Measurements from ENCODE around the gene SELP.
"Not testable (repeated sequence)": the region's sequence is repeated elsewhere in the genome, so short reads cannot be mapped to it uniquely, and the experiment has no call there.

Gene SELP
- total RNA-seq: 0.36 to 26.1 (median 2.4) reads per million in 9 experiments

DNA sequence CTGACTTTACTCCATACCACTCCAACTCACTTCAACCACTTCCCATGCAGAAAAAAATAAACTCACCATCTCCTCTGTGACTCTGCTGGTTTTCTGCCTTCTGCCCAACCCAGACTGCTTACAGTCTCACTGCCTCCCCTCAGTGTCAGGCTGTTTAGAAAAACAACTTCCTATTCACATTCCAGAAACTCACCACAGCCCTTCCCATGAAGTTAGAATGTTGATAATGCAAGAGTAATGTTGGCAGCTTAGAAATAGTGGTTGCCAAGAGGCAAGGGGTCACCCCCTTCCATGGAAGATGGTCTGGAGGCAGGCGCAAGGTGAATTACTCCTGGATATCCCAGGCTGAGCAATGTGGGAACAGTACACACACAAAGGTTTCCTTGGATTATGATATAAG lies at the start of gene SELP:
TSS of gene SELP (minus strand) at position 119 of the 400 bp plus-strand sequence. CDS start at position 69, 50 bp downstream.
- H3K4me3 Mint-ChIP-seq: no peak within 1 kb of the TSS
- ATAC-seq (replicated peaks): no peak
- DNase-seq: no peak
- H3K9me3 Mint-ChIP-seq: peaks cover 5 to 13% of the 10 kb centered on the region in 2 donors
- no peaks in the 10 kb centered on the region for H3K36me3 Mint-ChIP-seq (ENCODE audit: insufficient read depth)
- peaks cover 7 to 10% of the 10 kb centered on the region in 2 donors for H3K4me1 Mint-ChIP-seq (ENCODE audit: low read depth in 2 of 2)
- H3K27me3 Mint-ChIP-seq: peaks cover 4 to 14% of the 10 kb centered on the region in 2 donors
- H3K27ac Mint-ChIP-seq: peak within 1 kb of the TSS in 1 of 2 donors; percentile 19

DNA sequence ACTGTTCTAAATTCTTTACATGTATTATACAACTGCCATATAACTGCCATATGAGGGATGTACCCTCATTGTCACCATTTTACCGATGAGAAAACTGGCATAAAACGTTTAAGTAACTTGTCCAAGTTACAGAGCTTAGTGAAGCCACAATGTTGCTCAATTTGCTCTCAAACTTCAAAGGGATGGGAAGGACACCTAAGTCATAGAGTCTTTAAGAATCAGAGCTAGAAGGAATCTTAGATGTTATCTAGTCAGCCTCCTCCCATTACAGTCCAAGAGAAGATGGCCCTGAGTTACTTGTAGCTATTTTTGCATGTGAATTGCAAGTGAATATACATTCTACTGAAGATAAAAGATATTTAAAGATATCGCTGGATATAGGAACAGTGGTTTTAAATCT lies 49.8 kb upstream of the SELP start:
- Mint-ChIP-seq H3K9me3 (no peaks in the 10 kb centered on the region), H3K27ac (no peak overlapping the region), H3K4me1 (ENCODE audit: low read depth in 2 of 2) (peaks cover 25 to 30% of the 10 kb centered on the region in 2 donors), H3K4me3 (no peak overlapping the region), H3K36me3 (ENCODE audit: insufficient read depth) (no peaks in the 10 kb centered on the region), H3K27me3 (no peaks in the 10 kb centered on the region)
- ATAC-seq (replicated peaks): no peak
- no peak for DNase-seq

DNA sequence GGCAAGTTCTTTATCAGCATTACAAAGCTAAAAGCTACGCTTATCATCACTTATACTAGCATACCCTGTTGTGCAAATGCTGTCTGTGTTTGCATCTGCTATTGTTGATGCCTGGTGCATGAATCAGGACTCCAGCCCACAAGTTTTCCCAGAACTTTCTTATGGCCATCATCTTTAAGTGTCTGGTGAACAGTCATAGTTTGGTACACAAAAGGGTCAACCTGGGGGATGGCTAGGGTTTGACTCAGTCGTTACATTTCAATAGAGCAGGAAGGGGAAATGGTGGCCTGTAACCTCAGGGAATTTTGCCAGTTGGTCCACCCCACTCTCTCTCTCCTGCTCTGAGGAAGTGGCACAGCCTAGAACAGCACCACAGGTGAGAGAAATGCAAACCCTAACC lies 46.1 kb upstream of the SELP start:
- H3K27ac Mint-ChIP-seq: peak overlapping the region; percentile 10 to 31
- H3K4me3 Mint-ChIP-seq: peak overlapping the region in 1 of 2 donors; percentile 38
- DNase-seq (no peak), ATAC-seq (replicated peaks) (peak; percentile 36)
- H3K27me3 Mint-ChIP-seq: no peaks in the 10 kb centered on the region
- H3K4me1 Mint-ChIP-seq (ENCODE audit: low read depth in 2 of 2): peaks cover 21 to 22% of the 10 kb centered on the region in 2 donors
- H3K36me3 Mint-ChIP-seq (ENCODE audit: insufficient read depth): no peaks in the 10 kb centered on the region
- no peaks in the 10 kb centered on the region for H3K9me3 Mint-ChIP-seq

DNA sequence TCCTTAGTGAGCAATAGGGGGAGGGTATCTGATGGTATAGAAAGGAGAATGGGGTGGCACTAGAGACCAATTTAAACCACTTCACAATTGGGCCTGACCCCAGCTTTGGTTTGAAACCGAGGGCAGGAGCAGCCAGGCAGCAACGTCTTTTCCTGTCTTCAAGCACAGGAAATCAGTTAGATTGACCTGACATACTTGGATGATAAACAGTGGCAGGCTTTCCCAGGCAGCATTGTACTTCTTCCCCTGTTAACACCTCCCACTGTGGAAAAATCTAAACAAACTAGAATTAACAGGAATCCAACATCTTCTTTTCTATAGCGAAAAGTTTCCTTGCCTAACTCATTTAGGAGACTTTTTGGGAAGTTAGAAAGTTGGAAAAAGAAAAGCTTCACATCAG lies 40.9 kb upstream of the SELP start:
- H3K27ac Mint-ChIP-seq: no peak overlapping the region
- peaks cover 28 to 39% of the 10 kb centered on the region in 2 donors for H3K4me1 Mint-ChIP-seq (ENCODE audit: low read depth in 2 of 2)
- H3K9me3 Mint-ChIP-seq: no peaks in the 10 kb centered on the region
- H3K36me3 Mint-ChIP-seq (ENCODE audit: insufficient read depth): no peaks in the 10 kb centered on the region
- no peak for DNase-seq
- ATAC-seq (replicated peaks): no peak
- H3K27me3 Mint-ChIP-seq: no peaks in the 10 kb centered on the region
- no peak overlapping the region for H3K4me3 Mint-ChIP-seq

DNA sequence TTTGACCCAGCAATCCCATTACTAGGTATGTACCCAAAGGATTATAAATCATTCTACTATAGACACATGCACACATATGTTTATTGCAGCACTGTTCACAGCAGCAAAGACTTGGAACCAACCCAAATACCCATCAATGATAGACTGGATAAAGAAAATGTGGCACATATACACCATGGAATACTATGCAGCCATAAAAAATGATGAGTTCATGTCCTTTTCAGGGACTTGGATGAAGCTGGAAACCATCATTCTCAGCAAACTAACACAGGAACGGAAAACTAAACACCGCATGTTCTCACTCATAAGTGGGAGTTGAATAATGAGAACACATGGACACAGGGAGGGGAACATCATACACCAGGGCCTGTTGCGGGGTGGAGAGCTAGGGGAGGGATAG lies 40.3 kb upstream of the SELP start:
- DNase-seq; H3K36me3 Mint-ChIP-seq (ENCODE audit: insufficient read depth); H3K9me3 Mint-ChIP-seq; H3K4me3 Mint-ChIP-seq; ATAC-seq (replicated peaks); H3K27me3 Mint-ChIP-seq; H3K27ac Mint-ChIP-seq: not testable (repeated sequence)
- H3K4me1 Mint-ChIP-seq (ENCODE audit: low read depth in 2 of 2): peaks cover 23 to 34% of the 10 kb centered on the region in 2 donors

DNA sequence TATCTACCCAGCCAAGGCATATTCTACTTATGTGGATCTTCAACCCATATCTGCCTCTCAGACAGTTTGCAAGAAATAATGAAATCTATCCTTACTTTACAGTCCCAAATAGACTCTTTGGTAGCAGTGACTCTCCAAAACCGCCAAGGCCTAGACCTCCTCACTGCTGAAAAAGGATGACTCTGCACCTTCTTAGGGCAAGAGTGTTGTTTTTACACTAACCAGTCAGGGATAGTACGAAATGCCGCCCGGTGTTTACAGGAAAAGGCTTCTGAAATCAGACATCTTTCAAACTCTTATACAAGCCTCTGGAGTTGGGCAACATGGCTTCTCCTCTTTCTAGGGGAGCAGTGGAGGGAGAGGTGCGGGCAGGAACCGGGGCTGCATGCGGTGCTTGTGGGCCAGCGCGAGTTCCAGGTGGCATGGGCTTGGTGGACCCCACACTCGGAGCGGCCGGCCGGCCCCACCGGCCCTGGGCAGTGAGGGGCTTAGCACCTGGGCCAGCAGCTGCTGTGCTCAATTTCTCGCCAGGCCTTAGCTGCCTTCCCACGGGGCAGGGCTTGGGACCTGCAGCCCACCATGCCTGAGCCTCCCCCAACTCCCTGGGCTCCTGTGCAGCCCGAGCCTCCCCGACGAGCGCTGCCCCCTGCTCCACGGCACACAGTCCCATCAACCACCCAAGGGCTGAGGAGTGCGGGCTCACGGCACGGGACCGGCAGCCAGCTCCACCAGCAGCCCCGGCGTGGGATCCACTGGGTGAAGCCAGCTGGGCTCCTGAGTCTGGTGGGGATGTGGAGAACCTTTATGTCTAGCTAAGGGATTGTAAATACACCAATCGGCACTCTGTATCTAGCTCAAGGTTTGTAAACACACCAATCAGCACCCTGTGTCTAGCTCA lies 38.0 kb upstream of the SELP start:
- H3K36me3 Mint-ChIP-seq (ENCODE audit: insufficient read depth); ATAC-seq (replicated peaks); H3K9me3 Mint-ChIP-seq; DNase-seq; H3K27me3 Mint-ChIP-seq: not testable (repeated sequence)
- peaks cover 23 to 34% of the 10 kb centered on the region in 2 donors for H3K4me1 Mint-ChIP-seq (ENCODE audit: low read depth in 2 of 2)
- H3K27ac Mint-ChIP-seq: peak overlapping the region; percentile 73 to 85
- peak overlapping the region; percentile 39 to 68 for H3K4me3 Mint-ChIP-seq

DNA sequence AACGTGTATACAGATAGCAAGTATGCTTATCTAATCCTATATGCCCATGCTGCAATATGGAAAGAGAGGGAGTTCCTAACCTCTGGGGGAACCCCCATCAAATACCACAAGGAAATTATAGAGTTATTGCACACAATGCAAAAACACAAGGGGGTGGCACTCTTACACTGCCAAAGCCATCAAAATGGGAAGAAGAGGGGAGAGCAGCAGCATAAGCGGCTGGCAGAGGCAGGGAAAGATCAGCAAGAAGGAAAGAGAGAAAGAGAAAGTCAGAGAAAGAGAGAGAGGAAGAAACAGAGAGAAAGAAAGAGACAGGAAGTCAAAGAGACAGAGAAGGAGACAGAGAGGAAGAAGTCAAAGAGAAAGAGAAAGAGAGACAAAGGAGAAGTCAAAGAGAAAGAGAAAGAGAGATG lies 37.3 kb upstream of the SELP start:
- Mint-ChIP-seq H3K27ac (peak overlapping the region; percentile 73 to 85), H3K4me1 (ENCODE audit: low read depth in 2 of 2) (peaks cover 25 to 38% of the 10 kb centered on the region in 2 donors), H3K4me3 (peak overlapping the region; percentile 39 to 68)
- not testable (repeated sequence) for ATAC-seq (replicated peaks); H3K36me3 Mint-ChIP-seq (ENCODE audit: insufficient read depth); H3K27me3 Mint-ChIP-seq; DNase-seq; H3K9me3 Mint-ChIP-seq

DNA sequence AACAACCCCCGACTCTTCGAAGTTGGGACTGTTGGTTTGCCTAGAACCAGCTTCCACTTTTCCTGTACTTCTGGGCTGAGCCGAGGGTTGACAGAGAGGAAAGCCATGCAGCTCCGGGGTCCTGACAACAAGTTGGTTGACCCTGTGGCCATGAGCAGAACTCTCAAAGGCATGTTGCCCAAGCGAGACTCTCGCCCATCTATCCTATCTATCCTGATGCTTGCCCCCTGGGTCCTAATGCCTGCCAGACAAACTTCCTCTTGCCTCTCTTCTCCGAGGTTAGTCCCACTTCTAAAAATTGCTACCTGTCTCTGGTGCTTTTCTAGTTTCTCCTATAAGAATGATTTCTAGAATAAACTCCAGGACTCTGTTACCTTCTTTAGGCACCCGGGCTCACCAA lies 32.8 kb upstream of the SELP start:
- H3K36me3 Mint-ChIP-seq (ENCODE audit: insufficient read depth); DNase-seq; H3K27ac Mint-ChIP-seq; H3K9me3 Mint-ChIP-seq; H3K27me3 Mint-ChIP-seq; ATAC-seq (replicated peaks): not testable (repeated sequence)
- peaks cover 42 to 55% of the 10 kb centered on the region in 2 donors for H3K4me1 Mint-ChIP-seq (ENCODE audit: low read depth in 2 of 2)
- peak overlapping the region in 1 of 2 donors; percentile 55 for H3K4me3 Mint-ChIP-seq

- not testable (repeated sequence) for H3K4me3 Mint-ChIP-seq; H3K36me3 Mint-ChIP-seq (ENCODE audit: insufficient read depth); ATAC-seq (replicated peaks); H3K27me3 Mint-ChIP-seq; H3K9me3 Mint-ChIP-seq; DNase-seq; H3K27ac Mint-ChIP-seq
- peaks cover 40 to 51% of the 10 kb centered on the region in 2 donors for H3K4me1 Mint-ChIP-seq (ENCODE audit: low read depth in 2 of 2)
Measured at GRCh38 chr1:169661066-169661465, 31.1 kb upstream of the SELP start.

- Mint-ChIP-seq H3K4me1 (ENCODE audit: low read depth in 2 of 2) (peaks cover 43 to 71% of the 10 kb centered on the region in 2 donors), H3K4me3 (peak overlapping the region; percentile 59 to 73), H3K27ac (peak overlapping the region; percentile 53 to 63)
- not testable (repeated sequence) for H3K27me3 Mint-ChIP-seq; H3K9me3 Mint-ChIP-seq; ATAC-seq (replicated peaks); DNase-seq; H3K36me3 Mint-ChIP-seq (ENCODE audit: insufficient read depth)
Measured at GRCh38 chr1:169658777-169659176, 28.9 kb upstream of the SELP start.

- DNase-seq: no peak
- Mint-ChIP-seq H3K27ac (no peak overlapping the region), H3K27me3 (no peaks in the 10 kb centered on the region), H3K4me1 (ENCODE audit: low read depth in 2 of 2) (peaks cover 29 to 51% of the 10 kb centered on the region in 2 donors), H3K9me3 (no peaks in the 10 kb centered on the region), H3K36me3 (ENCODE audit: insufficient read depth) (no peaks in the 10 kb centered on the region), H3K4me3 (no peak overlapping the region)
- no peak for ATAC-seq (replicated peaks)
Measured at GRCh38 chr1:169653873-169654272, 23.9 kb upstream of the SELP start.

- DNase-seq: no peak
- Mint-ChIP-seq H3K4me1 (ENCODE audit: low read depth in 2 of 2) (peaks cover 20 to 41% of the 10 kb centered on the region in 2 donors), H3K36me3 (ENCODE audit: insufficient read depth) (no peaks in the 10 kb centered on the region), H3K9me3 (no peaks in the 10 kb centered on the region), H3K4me3 (no peak overlapping the region), H3K27me3 (no peaks in the 10 kb centered on the region), H3K27ac (no peak overlapping the region)
- ATAC-seq (replicated peaks): no peak
Measured at GRCh38 chr1:169651035-169651434, 21.1 kb upstream of the SELP start.

GRCh38 chr1:169650551-169650950 lies 20.6 kb upstream of the SELP start:
- H3K4me3 Mint-ChIP-seq: no peak overlapping the region
- H3K27me3 Mint-ChIP-seq: no peaks in the 10 kb centered on the region
- peaks cover 20 to 36% of the 10 kb centered on the region in 2 donors for H3K4me1 Mint-ChIP-seq (ENCODE audit: low read depth in 2 of 2)
- DNase-seq (no peak), ATAC-seq (replicated peaks) (no peak)
- H3K36me3 Mint-ChIP-seq (ENCODE audit: insufficient read depth): no peaks in the 10 kb centered on the region
- H3K27ac Mint-ChIP-seq: no peak overlapping the region
- no peaks in the 10 kb centered on the region for H3K9me3 Mint-ChIP-seq

DNA sequence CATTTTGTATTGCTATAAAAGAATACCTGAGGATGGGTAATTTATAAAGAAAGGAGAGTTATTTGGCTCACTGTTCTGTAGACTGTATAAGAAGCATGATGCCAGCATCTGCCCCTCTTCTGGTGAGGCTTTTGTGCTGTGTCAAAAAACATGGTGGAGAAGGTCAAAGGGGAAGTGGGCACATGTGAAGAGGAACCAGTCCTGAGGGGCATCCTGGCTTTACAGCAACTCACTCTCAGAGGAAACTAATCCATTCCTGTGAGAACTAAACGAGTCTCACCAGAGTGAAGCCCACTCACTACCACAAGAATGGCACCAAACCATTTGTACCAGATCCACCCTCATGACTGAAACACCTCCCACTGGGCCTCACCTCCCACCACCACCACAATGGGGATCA lies 18.8 kb upstream of the SELP start:
- Mint-ChIP-seq H3K9me3 (no peaks in the 10 kb centered on the region), H3K4me3 (no peak overlapping the region), H3K27me3 (no peaks in the 10 kb centered on the region), H3K4me1 (ENCODE audit: low read depth in 2 of 2) (peaks cover 17 to 25% of the 10 kb centered on the region in 2 donors), H3K27ac (peak overlapping the region in 1 of 2 donors; percentile 1), H3K36me3 (ENCODE audit: insufficient read depth) (no peaks in the 10 kb centered on the region)
- ATAC-seq (replicated peaks) (no peak), DNase-seq (no peak)

All from effector memory CD8-positive, alpha-beta T cell (primary cell).